H1 (cell line): ENCODE results near the gene TEX35. TPM values are rescaled to one million over a fixed set of nuclear protein-coding genes. Genes with fewer than 3 reads are reported as not detected.

Experiments
- CTCF ChIA-PET: fragments of 300-600 bp; sonication (Branson Sonifier 250); formaldehyde crosslinking; loops from one replicate; lab custom pipeline; 2021; ENCODE audit not compliant: partially characterized antibody; lab: Charles Lee
- POLR2A ChIA-PET: fragments of 300-600 bp; sonication (Branson Sonifier 250); formaldehyde crosslinking; loops from one replicate; lab custom pipeline; 2021; ENCODE audit warnings: inconsistent platforms; ENCODE audit not compliant: partially characterized antibody; lab: Charles Lee
- DNase-seq, 2 experiments: peaks; one replicate each; pipeline versions ENCODE4 v3.0.0 to v3.0.0-alpha.2; 2010 to 2022; ENCODE audit warnings: low spot score in 2 of 2, low read depth in 1 of 2, mixed read lengths in 1 of 2
- FAIRE-seq: peaks from 2 replicates; lab custom pipeline; 2011; peaks lifted over from hg19 to GRCh38; lab: Jason Lieb, UNC
- H2AFZ ChIP-seq: 2 replicates; pipeline ENCODE4 v1.8.1; 2012; ENCODE audit warnings: low read length, inconsistent platforms
- H2AK5ac ChIP-seq: 2 replicates; pipeline ENCODE4 v1.6.1; 2013; ENCODE audit warnings: low read depth, low read length
- H2BK120ac ChIP-seq: replicated peaks from 2 replicates; pipeline ENCODE3; 2013; ENCODE audit warnings: low read depth, low read length, inconsistent platforms
- H2BK12ac ChIP-seq: 2 replicates; pipeline ENCODE4 v1.6.1; 2013; ENCODE audit warnings: low read depth, low read length
- H2BK15ac ChIP-seq: 2 replicates; pipeline ENCODE4 v1.6.1; 2013; ENCODE audit warnings: low read length
- H2BK20ac ChIP-seq: 2 replicates; pipeline ENCODE4 v1.6.1; 2013; ENCODE audit warnings: low read length
- H2BK5ac ChIP-seq: 2 replicates; pipeline ENCODE4 v1.6.1; 2013; ENCODE audit warnings: low read depth, low read length
- H3K14ac ChIP-seq: 2 replicates; pipeline ENCODE4 v1.6.1; 2013; ENCODE audit warnings: inconsistent platforms; ENCODE audit not compliant: insufficient read length
- H3K18ac ChIP-seq: 2 replicates; pipeline ENCODE4 v1.6.1; 2013; ENCODE audit warnings: low read length; ENCODE audit errors: extremely low read depth
- H3K23ac ChIP-seq: 2 replicates; pipeline ENCODE4 v1.6.1; 2013; ENCODE audit warnings: inconsistent platforms; ENCODE audit not compliant: insufficient read length
- H3K23me2 ChIP-seq: 2 replicates; pipeline ENCODE4 v1.6.1; 2013; ENCODE audit warnings: low read depth, low read length
- H3K27ac ChIP-seq: 2 replicates; pipeline ENCODE4 v1.6.1; 2011; ENCODE audit warnings: low read depth, low read length, inconsistent platforms
- H3K27me3 ChIP-seq, 4 experiments: replicated peaks in 1 of 4; 1 replicate in 1 of 4; 2 replicates in 3 of 4; pipeline versions ENCODE4 v1.6.1 to v1.8.1; 2011 to 2013; ENCODE audit warnings: low read length in 3 of 4, mild to moderate bottlenecking in 3 of 4, inconsistent platforms in 2 of 4, mixed read lengths in 2 of 4, moderate library complexity in 1 of 4; ENCODE audit not compliant: control insufficient read depth in 3 of 4, insufficient read depth in 3 of 4; ENCODE audit errors: extremely low read depth in 1 of 4
- H3K36me3 ChIP-seq, 4 experiments: 2 replicates each; pipeline versions ENCODE4 v1.6.1 to v1.8.1; 2011 to 2013; ENCODE audit warnings: mild to moderate bottlenecking in 4 of 4, low read length in 3 of 4, moderate library complexity in 2 of 4, control low read depth in 1 of 4, inconsistent platforms in 1 of 4; ENCODE audit not compliant: insufficient read depth in 4 of 4, control insufficient read depth in 2 of 4
- H3K4ac ChIP-seq: replicated peaks from 2 replicates; pipeline ENCODE3; 2013; ENCODE audit warnings: low read length, low read depth, mixed read lengths, inconsistent platforms; ENCODE audit not compliant: insufficient read length
- H3K4me1 ChIP-seq, 4 experiments: replicated peaks in 1 of 4; 1 replicate in 1 of 4; 2 replicates in 3 of 4; pipeline versions ENCODE4 v1.6.1 to v1.8.1; 2011 to 2013; ENCODE audit warnings: low read length in 3 of 4, inconsistent platforms in 2 of 4, mixed read lengths in 1 of 4; ENCODE audit not compliant: insufficient read depth in 4 of 4, control insufficient read depth in 3 of 4
- H3K4me2 ChIP-seq, 2 experiments: 2 replicates each; pipeline versions ENCODE4 v1.6.1 to v1.8.1; 2011 to 2013; ENCODE audit warnings: low read depth in 2 of 2, low read length in 2 of 2, control low read depth in 1 of 2, inconsistent platforms in 1 of 2, mild to moderate bottlenecking in 1 of 2; ENCODE audit not compliant: insufficient read depth in 1 of 2
- H3K4me3 ChIP-seq, 4 experiments: fragments of 200-600, 300-600 bp in 1 of 4; sonication (generic), shearing (Covaris generic), sonication (Bioruptor Twin) in 1 of 4; 2 replicates each; pipeline versions ENCODE4 v1.5.1 to v1.8.1; 2011 to 2016; ENCODE audit warnings: low read length in 4 of 4, low read depth in 3 of 4, control low read depth in 2 of 4, inconsistent platforms in 2 of 4, mild to moderate bottlenecking in 2 of 4, mixed read lengths in 1 of 4, moderate library complexity in 1 of 4; ENCODE audit not compliant: insufficient read depth in 2 of 4; ENCODE audit errors: extremely low read depth in 1 of 4
- H3K56ac ChIP-seq: replicated peaks from 2 replicates; pipeline ENCODE3; 2013; ENCODE audit warnings: low read depth, mild to moderate bottlenecking, mixed read lengths, low read length, inconsistent platforms; ENCODE audit not compliant: insufficient read length
- H3K79me1 ChIP-seq: 2 replicates; pipeline ENCODE4 v1.6.1; 2013; ENCODE audit warnings: low read depth, low read length, control low read depth
- H3K79me2 ChIP-seq, 2 experiments: 2 replicates each; pipeline versions ENCODE4 v1.6.1 to v1.8.1; 2012 to 2013; ENCODE audit warnings: low read length in 2 of 2, mild to moderate bottlenecking in 2 of 2, inconsistent platforms in 1 of 2; ENCODE audit not compliant: insufficient read depth in 2 of 2, control insufficient read depth in 1 of 2
- H3K9ac ChIP-seq, 4 experiments: replicated peaks in 1 of 4; 1 replicate in 1 of 4; 2 replicates in 3 of 4; pipeline versions ENCODE4 v1.6.1 to v1.8.1; 2011 to 2013; ENCODE audit warnings: low read depth in 3 of 4, low read length in 3 of 4, control low read depth in 2 of 4, mild to moderate bottlenecking in 2 of 4, moderate library complexity in 2 of 4, inconsistent platforms in 1 of 4; ENCODE audit errors: extremely low read depth in 1 of 4
- H3K9me3 ChIP-seq, 2 experiments: 2 replicates each; pipeline versions ENCODE4 v1.6.1 to v1.8.1; 2012 to 2013; ENCODE audit warnings: mild to moderate bottlenecking in 2 of 2, moderate library complexity in 2 of 2, control low read depth in 1 of 2, inconsistent platforms in 1 of 2, low read depth in 1 of 2, low read length in 1 of 2, mixed read lengths in 1 of 2; ENCODE audit not compliant: insufficient read depth in 2 of 2
- H4K20me1 ChIP-seq, 2 experiments: replicated peaks in 1 of 2; 2 replicates each; pipeline versions ENCODE3 to v1.8.1; 2011 to 2013; ENCODE audit warnings: inconsistent platforms in 2 of 2, low read length in 2 of 2, mild to moderate bottlenecking in 1 of 2; ENCODE audit not compliant: insufficient read depth in 2 of 2, control insufficient read depth in 1 of 2
- H4K5ac ChIP-seq: 2 replicates; pipeline ENCODE4 v1.6.1; 2013; ENCODE audit warnings: low read length, low read depth, mixed read lengths, inconsistent platforms; ENCODE audit not compliant: insufficient read length
- H4K8ac ChIP-seq: 2 replicates; pipeline ENCODE4 v1.8.0; 2013; ENCODE audit warnings: mild to moderate bottlenecking, moderate library complexity, low read length, inconsistent platforms; ENCODE audit not compliant: insufficient read depth; ENCODE audit errors: extremely low read depth
- H4K91ac ChIP-seq: replicated peaks from 2 replicates; pipeline ENCODE3; 2013; ENCODE audit warnings: low read length, mixed read lengths, inconsistent platforms; ENCODE audit not compliant: insufficient read length
- CBX5 ChIP-seq: fragments of 300-800, 300-1000 bp; sonication (generic); IDR thresholded peaks from 2 replicates; pipeline ENCODE4 v1.7.1; 2016; ENCODE audit warnings: antibody characterized with exemption, low read length, low read depth
- POU5F1 ChIP-seq: IDR thresholded peaks from 2 replicates; pipeline ENCODE4 v1.6.1; 2011; ENCODE audit warnings: low read depth, mild to moderate bottlenecking, low read length, moderate library complexity
- TAF7 ChIP-seq: optimal IDR thresholded peaks from 2 replicates; pipeline ENCODE3; 2011; ENCODE audit warnings: low read depth, mild to moderate bottlenecking, inconsistent platforms, low read length, moderate library complexity, borderline replicate concordance
- TEAD4 ChIP-seq: IDR thresholded peaks from 2 replicates; pipeline ENCODE4 v1.6.1; 2012; ENCODE audit warnings: low read depth, low read length, inconsistent platforms, mixed read lengths
- WGBS, 2 experiments: shearing (Covaris generic) in 1 of 2; methylation state at CpG; one replicate each; pipeline versions ENCODE4 v1.1.6 to v1.1.7; 2013 to 2015; ENCODE audit warnings: low lambda C conversion rate in 2 of 2, mixed read lengths in 2 of 2, inconsistent platforms in 1 of 2, low coverage in 1 of 2, missing lambda C conversion rate in 1 of 2; ENCODE audit not compliant: insufficient replicate concordance in 2 of 2, insufficient coverage in 1 of 2, insufficient read length in 1 of 2; ENCODE audit errors: extremely low coverage in 1 of 2, missing lambda C conversion rate in 1 of 2; 5-methylcytosine and 5-hydroxymethylcytosine counted together
- polyA plus RNA-seq, 7 experiments: library from polyadenylated mRNA; depleted of rRNA in 3 of 7; stranded (reverse) in 5 of 7; unstranded in 2 of 7; fragments of >200 nt in 5 of 7; fragments of 200-250 nt in 2 of 7; gene quantifications; 1 replicate in 5 of 7; 2 replicates in 1 of 7; 4 replicates in 1 of 7; pipeline versions ENCODE4 v1.2.1 to v1.2.3, GENCODE V29; 2011 to 2013; ENCODE audit warnings: missing spikeins in 2 of 7, mixed read lengths in 2 of 7
- total RNA-seq: library from RNA; stranded (reverse); fragmentation: NEBNext Ultra II Directional; extraction: Animal tissue kit (Norgen Biotek cat#: 25700); gene quantifications from 2 replicates; pipeline ENCODE4 v1.2.1, GENCODE V29; 2021

The TEX35 gene
- total and polyA plus RNA-seq, 2 of the 8 experiments (the other 6 are each of a cell fraction or from before 2014, with no cell fraction given) = 0.03 TPM; not detected in 1

- Histone ChIP-seq H3K9me3 (no peaks in the 10 kb centered on the region), H2AK5ac (no peak overlapping the region), H3K56ac (peak overlapping the region; percentile 18), H2BK20ac (no peak overlapping the region), H2BK12ac (no peak overlapping the region), H4K5ac (no peak overlapping the region), H2BK15ac (no peak overlapping the region), H2BK120ac (no peak overlapping the region), H4K8ac (no peak overlapping the region), H3K4me1 (no peaks in the 10 kb centered on the region; a peak in 1 of 7 replicates), H2AFZ (no peak overlapping the region), H3K27me3 (no peaks in the 10 kb centered on the region), H3K23ac (no peak overlapping the region), H4K91ac (no peak overlapping the region), H3K4ac (no peak overlapping the region), H3K23me2 (no peaks in the 10 kb centered on the region), H3K9ac (no peak overlapping the region), H3K36me3 (no peaks in the 10 kb centered on the region), H3K4me3 (no peak overlapping the region), H4K20me1 (no peaks in the 10 kb centered on the region), H2BK5ac (no peak overlapping the region), H3K79me1 (no peaks in the 10 kb centered on the region), H3K14ac (no peak overlapping the region), H3K79me2 (no peaks in the 10 kb centered on the region), H3K18ac (no peak overlapping the region), H3K27ac (no peak overlapping the region), H3K4me2 (no peak overlapping the region)
- DNase-seq (peak in 1 of 2 experiments; percentile 33), FAIRE-seq (no peak)
- TF ChIP-seq CBX5 (no peak), POU5F1 (no peak), TAF7 (no peak), TEAD4 (no peak)
- 96% methylated on average over 15 of the region's 16 CpGs; no CpG with 5 or more reads in 1 of the 2 experiments for WGBS, 2 experiments
- ChIA-PET CTCF (interaction anchor here (0.7 to 10.0 kb wide), 7 partner anchors 7 to 182 kb away, joined by 3 to 100 read pairs (median 3); no protein-coding TSS in a partner anchor), POLR2A (no interaction called here)
Measured at GRCh38 chr1:178493301-178493741, 19.6 kb upstream of the TEX35 start.
